ENCODE results near the gene CKAP5. TPM values are rescaled to one million over a fixed set of nuclear protein-coding genes. Genes with fewer than 3 reads are reported as not detected.

Gene CKAP5
- total RNA-seq, 1 experiment from 2014 or later: 190 TPM

DNA sequence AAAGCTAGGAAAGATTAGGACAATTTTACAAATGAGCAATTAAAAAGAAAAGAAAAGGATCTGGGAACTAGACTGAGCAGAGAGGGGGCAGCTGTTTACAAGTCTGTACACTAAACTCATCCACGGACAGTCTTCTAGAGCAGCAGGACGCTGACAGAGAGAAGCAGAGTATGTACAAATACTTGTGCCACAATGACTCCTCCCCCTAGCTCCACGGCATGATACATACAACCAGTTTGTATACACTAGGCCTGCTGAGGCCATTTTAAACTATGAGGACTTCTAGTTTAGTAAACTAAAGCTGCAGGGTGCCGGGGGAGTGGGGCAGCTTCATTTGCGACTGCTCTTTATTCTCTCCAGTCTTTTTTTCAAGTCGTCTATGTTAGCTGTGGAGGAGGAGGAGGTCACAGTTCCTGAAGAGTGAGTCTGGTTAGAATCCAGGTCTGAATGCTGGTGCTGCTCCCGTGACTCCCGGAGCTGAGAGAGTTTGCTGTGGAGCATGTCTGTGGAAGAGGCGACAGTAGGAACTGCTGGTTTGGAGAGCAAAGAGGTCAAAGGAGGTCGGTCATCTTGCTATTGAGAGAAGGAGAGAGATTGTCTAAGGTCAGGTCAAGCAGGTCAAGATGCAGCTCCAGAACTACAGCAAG, 102.3 kb downstream of the CKAP5 start:
- H3K79me1 ChIP-seq (ENCODE audit: insufficient read depth, low read depth, low read length, poor library complexity, severe bottlenecking): no peaks in the 10 kb centered on the region
- no peak overlapping the region for H3K14ac ChIP-seq (ENCODE audit: insufficient read depth, low read length)
- H3K9me3 ChIP-seq (ENCODE audit: control insufficient read depth, low read depth, low read length): no peaks in the 10 kb centered on the region
- no peak overlapping the region for H2BK12ac ChIP-seq (ENCODE audit: insufficient read length, low read depth, low read length)
- H4K8ac ChIP-seq (replicated peaks; ENCODE audit: insufficient read length, low read depth, low read length): no peak overlapping the region
- H3K79me2 ChIP-seq (ENCODE audit: insufficient read depth, low read length): no peaks in the 10 kb centered on the region
- no peak overlapping the region for H3K9ac ChIP-seq (ENCODE audit: extremely low read depth, insufficient read length, low read length)
- Mint-ChIP-seq H3K4me3 (no peak overlapping the region), H3K4me1 (peaks cover 4 to 7% of the 10 kb centered on the region in 2 experiments), H3K27me3 (ENCODE audit: low read depth) (no peaks in the 10 kb centered on the region), H3K9me3 (no peaks in the 10 kb centered on the region), H3K36me3 (ENCODE audit: insufficient read depth in 1 of 3, low read depth in 3 of 3) (peaks cover 49 to 78% (median 67%) of the 10 kb centered on the region in 3 experiments; a peak in 6 of 7 replicates), H3K27ac (peak overlapping the region in 1 of 3 experiments; percentile 48; a peak in 1 of 7 replicates)
- H2AK5ac ChIP-seq (ENCODE audit: insufficient read length, low read length): no peak overlapping the region
- H3T11ph ChIP-seq (ENCODE audit: low read length): no peak overlapping the region
- no peak overlapping the region for H2BK20ac ChIP-seq (ENCODE audit: low read depth, low read length, poor library complexity, severe bottlenecking)
- no CpG with 5 or more reads among the region's 10 CpGs for WGBS (ENCODE audit: extremely low coverage, insufficient read length, low lambda C conversion rate)
- H4K5ac ChIP-seq (ENCODE audit: insufficient read length, low read depth, low read length): no peak overlapping the region
- H4K91ac ChIP-seq (ENCODE audit: insufficient read length, low read depth, low read length): no peak overlapping the region
- TF ChIP-seq, protein P1, sequence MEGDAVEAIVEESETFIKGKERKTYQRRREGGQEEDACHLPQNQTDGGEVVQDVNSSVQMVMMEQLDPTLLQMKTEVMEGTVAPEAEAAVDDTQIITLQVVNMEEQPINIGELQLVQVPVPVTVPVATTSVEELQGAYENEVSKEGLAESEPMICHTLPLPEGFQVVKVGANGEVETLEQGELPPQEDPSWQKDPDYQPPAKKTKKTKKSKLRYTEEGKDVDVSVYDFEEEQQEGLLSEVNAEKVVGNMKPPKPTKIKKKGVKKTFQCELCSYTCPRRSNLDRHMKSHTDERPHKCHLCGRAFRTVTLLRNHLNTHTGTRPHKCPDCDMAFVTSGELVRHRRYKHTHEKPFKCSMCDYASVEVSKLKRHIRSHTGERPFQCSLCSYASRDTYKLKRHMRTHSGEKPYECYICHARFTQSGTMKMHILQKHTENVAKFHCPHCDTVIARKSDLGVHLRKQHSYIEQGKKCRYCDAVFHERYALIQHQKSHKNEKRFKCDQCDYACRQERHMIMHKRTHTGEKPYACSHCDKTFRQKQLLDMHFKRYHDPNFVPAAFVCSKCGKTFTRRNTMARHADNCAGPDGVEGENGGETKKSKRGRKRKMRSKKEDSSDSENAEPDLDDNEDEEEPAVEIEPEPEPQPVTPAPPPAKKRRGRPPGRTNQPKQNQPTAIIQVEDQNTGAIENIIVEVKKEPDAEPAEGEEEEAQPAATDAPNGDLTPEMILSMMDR (conservative IDR thresholded peaks at IDR 0.05): no peak
- H3K4me2 ChIP-seq (ENCODE audit: insufficient read depth, insufficient read length, low read length): no peak overlapping the region
- no peak overlapping the region for H3K18ac ChIP-seq (ENCODE audit: insufficient read length, low read depth, low read length)
- no peak overlapping the region for H3K27ac ChIP-seq (ENCODE audit: insufficient read length, low read depth, low read length)
- H2AFZ ChIP-seq (ENCODE audit: low read length): no peak overlapping the region
- no peak overlapping the region for H3K23ac ChIP-seq (ENCODE audit: insufficient read length, low read depth, low read length)
- DNase-seq: no peak
- H3K27me3 ChIP-seq (ENCODE audit: insufficient read depth, low read length): no peaks in the 10 kb centered on the region
- no peaks in the 10 kb centered on the region for H3K23me2 ChIP-seq (ENCODE audit: insufficient read length, low read depth, low read length, poor library complexity, severe bottlenecking)
- no peak overlapping the region for H2BK5ac ChIP-seq (ENCODE audit: insufficient read length, low read length)
- H2BK120ac ChIP-seq (ENCODE audit: low read depth, low read length, poor library complexity, severe bottlenecking): no peak overlapping the region
- no peak overlapping the region for H3K4ac ChIP-seq (ENCODE audit: low read depth, low read length)
- H3K56ac ChIP-seq (ENCODE audit: insufficient read length, low read depth, low read length): no peak overlapping the region
- H2BK15ac ChIP-seq (ENCODE audit: low read depth, low read length): no peak overlapping the region
- H3K4me1 ChIP-seq (ENCODE audit: insufficient read depth, low read length): no peaks in the 10 kb centered on the region
- H4K20me1 ChIP-seq (ENCODE audit: control insufficient read depth, insufficient read depth, insufficient read length): no peaks in the 10 kb centered on the region
